WERI-Rb-1 (cell line): Measurements from ENCODE around the gene SH2D5.

ENCODE experiments used
- DNase-seq: peaks from one replicate; pipeline ENCODE4 v3.0.0-alpha.2; 2020
- H3K27ac ChIP-seq: fragments of 250-450 bp; sonication (Bioruptor Pico); 2 replicates; pipeline ENCODE4 v1.5.1; 2020; ENCODE audit warnings: mild to moderate bottlenecking, moderate library complexity
- H3K27me3 ChIP-seq: fragments of 250-450 bp; sonication (Bioruptor Pico); 2 replicates; pipeline ENCODE4 v1.5.1; 2021; ENCODE audit warnings: mild to moderate bottlenecking, low read depth, moderate library complexity; ENCODE audit not compliant: insufficient read depth, severe bottlenecking
- H3K36me3 ChIP-seq: fragments of 250-450 bp; sonication (Bioruptor Pico); 2 replicates; pipeline ENCODE4 v1.5.1; 2020; ENCODE audit warnings: mild to moderate bottlenecking, moderate library complexity
- H3K4me3 ChIP-seq: 2 replicates; pipeline ENCODE4 v1.5.1; 2011; ENCODE audit warnings: low read depth, mild to moderate bottlenecking, control low read depth, low read length
- H3K9me3 ChIP-seq: fragments of 250-450 bp; sonication (Bioruptor Pico); 2 replicates; pipeline ENCODE4 v1.5.1; 2021; ENCODE audit warnings: mild to moderate bottlenecking, moderate library complexity; ENCODE audit not compliant: severe bottlenecking
- TF ChIP-seq, protein P1 (sequence below): IDR thresholded peaks from 2 replicates; pipeline ENCODE4 v1.5.1; 2011; ENCODE audit warnings: low read depth, mild to moderate bottlenecking, control low read depth, inconsistent platforms, low read length

Gene SH2D5

DNA sequence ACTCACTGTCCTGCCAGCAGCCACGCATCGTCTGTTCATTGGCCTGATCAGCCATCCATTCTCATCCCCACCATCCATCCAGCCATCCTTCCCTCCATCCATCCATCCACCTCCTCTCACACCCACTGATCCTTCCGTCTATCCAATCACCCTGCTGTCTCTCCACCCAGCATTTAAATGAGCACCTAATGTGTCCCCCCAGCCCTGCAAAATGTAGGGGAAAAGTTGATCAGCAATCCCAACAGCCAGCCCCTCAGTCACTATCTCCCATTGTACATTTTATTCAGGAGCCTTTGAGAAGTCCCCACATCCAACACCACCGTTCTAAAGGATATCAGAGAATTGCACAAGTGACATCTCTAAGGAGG is 60.3 kb downstream of the SH2D5 start:
- Histone ChIP-seq H3K9me3 (no peaks in the 10 kb centered on the region), H3K27ac (no peak overlapping the region), H3K27me3 (no peaks in the 10 kb centered on the region), H3K4me3 (no peak overlapping the region), H3K36me3 (no peaks in the 10 kb centered on the region)
- TF ChIP-seq, protein P1, sequence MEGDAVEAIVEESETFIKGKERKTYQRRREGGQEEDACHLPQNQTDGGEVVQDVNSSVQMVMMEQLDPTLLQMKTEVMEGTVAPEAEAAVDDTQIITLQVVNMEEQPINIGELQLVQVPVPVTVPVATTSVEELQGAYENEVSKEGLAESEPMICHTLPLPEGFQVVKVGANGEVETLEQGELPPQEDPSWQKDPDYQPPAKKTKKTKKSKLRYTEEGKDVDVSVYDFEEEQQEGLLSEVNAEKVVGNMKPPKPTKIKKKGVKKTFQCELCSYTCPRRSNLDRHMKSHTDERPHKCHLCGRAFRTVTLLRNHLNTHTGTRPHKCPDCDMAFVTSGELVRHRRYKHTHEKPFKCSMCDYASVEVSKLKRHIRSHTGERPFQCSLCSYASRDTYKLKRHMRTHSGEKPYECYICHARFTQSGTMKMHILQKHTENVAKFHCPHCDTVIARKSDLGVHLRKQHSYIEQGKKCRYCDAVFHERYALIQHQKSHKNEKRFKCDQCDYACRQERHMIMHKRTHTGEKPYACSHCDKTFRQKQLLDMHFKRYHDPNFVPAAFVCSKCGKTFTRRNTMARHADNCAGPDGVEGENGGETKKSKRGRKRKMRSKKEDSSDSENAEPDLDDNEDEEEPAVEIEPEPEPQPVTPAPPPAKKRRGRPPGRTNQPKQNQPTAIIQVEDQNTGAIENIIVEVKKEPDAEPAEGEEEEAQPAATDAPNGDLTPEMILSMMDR: no peak
- no peak for DNase-seq

DNA sequence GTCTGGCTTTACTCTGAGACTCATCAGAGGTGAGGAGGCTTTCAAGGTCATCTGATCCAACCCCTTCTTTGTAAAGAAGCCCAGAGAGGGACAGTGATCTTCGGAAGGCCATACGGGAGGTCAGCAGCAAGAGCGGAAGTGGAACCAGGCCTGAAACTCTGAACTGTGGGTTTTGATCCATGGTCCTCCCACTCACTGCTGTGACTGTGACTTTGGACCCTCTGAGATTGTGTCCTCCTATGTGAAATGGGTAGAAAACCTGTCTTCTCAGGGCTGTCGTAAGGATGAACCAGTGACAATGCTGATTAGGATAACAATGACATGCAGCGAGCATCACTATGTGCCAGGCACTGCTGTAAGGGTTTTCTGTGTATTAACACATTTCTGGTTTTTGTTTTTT is 61.6 kb downstream of the SH2D5 start:
- no peak for DNase-seq

More for the DNA sequence above, 61.6 kb downstream of the SH2D5 start:
- Histone ChIP-seq H3K27ac (no peak overlapping the region), H3K9me3 (no peaks in the 10 kb centered on the region), H3K36me3 (no peaks in the 10 kb centered on the region), H3K4me3 (no peak overlapping the region), H3K27me3 (no peaks in the 10 kb centered on the region)
- TF ChIP-seq, protein P1: no peak
